Natural killer cell treated with Interleukin-12 subunit alpha and Interleukin-12 subunit beta and Interleukin-15 and Interleukin-18, amount 100 ng/mL, for 72 hours (primary cell): ENCODE measurements around the gene MAP3K12. TPM values are rescaled to one million over a fixed set of nuclear protein-coding genes. Genes with fewer than 3 reads are reported as not detected.
A peak's percentile ranks its signal among the peaks of the same experiment; 100 is the strongest.

ENCODE experiments used
- ATAC-seq, 2 donors: fragments of 150-1000 bp; cut with Tn5 transposase in 1 of 2; sonication (Bioruptor Pico), chemical (Tn5 transposase) in 1 of 2; 2 replicates each; pipeline ENCODE4 v1.10.0; 2021
- DNase-seq: peaks from one replicate; pipeline ENCODE4 v3.0.0; 2022; ENCODE audit warnings: low spot score
- H3K27ac Mint-ChIP-seq, 2 donors: 1 replicate in 1 of 2; 2 replicates in 1 of 2; pipeline ENCODE4 v1.8.0; 2022; ENCODE audit warnings: mixed read lengths in 2 of 2, mild to moderate bottlenecking in 1 of 2, moderate library complexity in 1 of 2
- H3K27me3 Mint-ChIP-seq, 2 donors: 1 replicate in 1 of 2; 2 replicates in 1 of 2; pipeline ENCODE4 v1.8.0; 2022; ENCODE audit warnings: mixed read lengths in 2 of 2
- H3K36me3 Mint-ChIP-seq: one replicate; pipeline ENCODE4 v1.8.0; 2022; ENCODE audit warnings: mixed read lengths
- H3K4me1 Mint-ChIP-seq, 2 donors: 1 replicate in 1 of 2; 2 replicates in 1 of 2; pipeline ENCODE4 v1.8.0; 2022; ENCODE audit warnings: low read depth in 2 of 2, mixed read lengths in 2 of 2, mild to moderate bottlenecking in 1 of 2
- H3K4me3 Mint-ChIP-seq: one replicate; pipeline ENCODE4 v1.8.0; 2022; ENCODE audit warnings: mixed read lengths
- H3K9me3 Mint-ChIP-seq: 2 replicates; pipeline ENCODE4 v1.8.0; 2022; ENCODE audit warnings: mixed read lengths
- total RNA-seq, 2 donors: library from RNA; stranded (reverse); gene quantifications; one replicate each; pipeline ENCODE4 v1.2.3, GENCODE V29; 2022

MAP3K12 gene
- total RNA-seq, 2 donors from 2014 or later, result 13.1 to 13.3 TPM

DNA sequence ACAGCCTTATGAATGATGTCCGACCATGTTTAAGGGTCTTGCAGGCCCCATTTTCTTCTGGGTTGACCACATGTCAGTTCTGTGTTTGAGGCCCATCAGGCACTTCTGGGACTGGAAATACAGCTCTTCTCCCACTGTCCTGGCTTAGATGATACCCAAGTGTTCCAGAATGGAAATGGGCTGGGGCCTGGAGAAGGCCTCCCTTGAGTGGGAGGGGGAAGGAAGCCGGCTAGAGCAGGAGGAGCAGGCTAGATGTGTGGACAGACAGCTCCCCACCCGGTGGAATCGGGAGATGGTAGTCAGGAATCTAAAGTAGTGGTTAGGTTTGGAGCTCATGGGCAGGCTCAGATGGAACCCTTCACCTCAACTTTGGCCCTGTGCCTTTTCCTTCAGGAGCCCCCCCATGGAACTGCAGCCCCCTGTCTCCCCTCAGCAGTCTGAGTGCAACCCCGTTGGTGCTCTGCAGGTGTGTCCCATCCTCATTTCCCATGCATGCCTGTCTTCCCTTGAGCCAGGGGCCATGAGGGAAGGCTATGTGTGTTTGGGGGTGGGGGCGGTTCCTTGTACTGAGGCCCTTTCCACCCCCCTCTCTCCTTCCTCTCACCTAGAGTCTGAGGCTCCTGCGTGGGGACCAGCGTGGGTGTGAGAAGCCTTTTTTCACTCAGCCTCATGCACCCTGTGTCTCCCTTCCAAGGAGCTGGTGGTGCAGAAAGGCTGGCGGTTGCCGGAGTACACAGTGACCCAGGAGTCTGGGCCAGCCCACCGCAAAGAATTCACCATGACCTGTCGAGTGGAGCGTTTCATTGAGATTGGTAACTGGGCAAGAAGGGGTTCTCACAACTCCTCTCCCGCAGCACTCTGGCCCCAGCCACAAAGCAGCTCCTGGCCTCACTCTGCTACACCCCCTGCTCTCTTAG lies 5.0 kb upstream of the MAP3K12 start:
- H3K27ac Mint-ChIP-seq, result peak overlapping the region in 1 of 2 donors; percentile 27

GRCh38 chr12:53502983-53503728 lies 3.9 kb upstream of the MAP3K12 start:
- no peak for DNase-seq
- no peak for ATAC-seq
- Mint-ChIP-seq H3K27ac (peak overlapping the region in 1 of 2 donors; percentile 27), H3K4me3 (no peak overlapping the region), H3K27me3 (no peaks in the 10 kb centered on the region), H3K4me1 (peaks cover 23 to 26% of the 10 kb centered on the region in 2 donors), H3K36me3 (no peaks in the 10 kb centered on the region), H3K9me3 (no peaks in the 10 kb centered on the region)

More for the DNA sequence above, 5.0 kb upstream of the MAP3K12 start:
- no peak for DNase-seq
- Mint-ChIP-seq H3K27me3 (no peaks in the 10 kb centered on the region), H3K36me3 (no peaks in the 10 kb centered on the region), H3K9me3 (no peaks in the 10 kb centered on the region), H3K4me1 (peaks cover 19 to 20% of the 10 kb centered on the region in 2 donors), H3K4me3 (no peak overlapping the region)
- no peak for ATAC-seq

- DNase-seq, result no peak
- no peak for ATAC-seq
- H3K4me3 Mint-ChIP-seq, result peak overlapping the region; percentile 98
Measured at GRCh38 chr12:53502331-53502730, 3.1 kb upstream of the MAP3K12 start.

DNA sequence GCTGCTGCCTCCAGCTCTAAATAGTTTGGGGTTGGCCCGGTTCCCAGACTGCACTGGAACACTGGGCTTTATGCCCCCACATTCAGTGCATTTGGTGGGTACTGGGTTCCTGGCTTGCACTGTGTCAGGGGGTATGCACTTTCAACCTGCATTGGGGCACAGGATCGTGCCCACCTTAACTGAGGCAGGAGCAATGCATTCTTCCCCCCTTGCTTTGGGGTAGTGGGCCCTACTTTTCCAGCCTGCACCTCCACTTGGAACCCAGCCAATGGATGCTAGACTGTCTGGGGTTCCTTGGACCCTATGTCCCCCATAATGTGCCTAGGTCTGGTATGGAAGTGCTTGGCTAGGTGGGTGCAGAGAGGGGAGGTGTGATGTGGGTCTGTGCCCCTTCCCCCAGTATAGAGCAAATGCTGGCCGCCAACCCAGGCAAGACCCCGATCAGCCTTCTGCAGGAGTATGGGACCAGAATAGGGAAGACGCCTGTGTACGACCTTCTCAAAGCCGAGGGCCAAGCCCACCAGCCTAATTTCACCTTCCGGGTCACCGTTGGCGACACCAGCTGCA lies 2.4 kb upstream of the MAP3K12 start:
- DNase-seq (no peak), ATAC-seq (no peak)
- H3K4me1 Mint-ChIP-seq, result peaks cover 26 to 33% of the 10 kb centered on the region in 2 donors
- peak overlapping the region; percentile 93 to 96 for H3K27ac Mint-ChIP-seq
- no peaks in the 10 kb centered on the region for H3K27me3 Mint-ChIP-seq
- no peaks in the 10 kb centered on the region for H3K36me3 Mint-ChIP-seq
- H3K4me3 Mint-ChIP-seq, result peak overlapping the region; percentile 98
- H3K9me3 Mint-ChIP-seq, result no peaks in the 10 kb centered on the region

More at GRCh38 chr12:53502331-53502730, 3.1 kb upstream of the MAP3K12 start:
- peaks cover 26 to 31% of the 10 kb centered on the region in 2 donors for H3K4me1 Mint-ChIP-seq
- no peaks in the 10 kb centered on the region for H3K27me3 Mint-ChIP-seq
- peak overlapping the region; percentile 93 to 96 for H3K27ac Mint-ChIP-seq
- H3K36me3 Mint-ChIP-seq, result no peaks in the 10 kb centered on the region
- no peaks in the 10 kb centered on the region for H3K9me3 Mint-ChIP-seq

- Mint-ChIP-seq H3K27ac (peak within 1 kb of the TSS; percentile 93 to 96), H3K36me3 (no peaks in the 10 kb centered on the region), H3K4me1 (peaks cover 26 to 33% of the 10 kb centered on the region in 2 donors), H3K27me3 (no peaks in the 10 kb centered on the region), H3K9me3 (no peaks in the 10 kb centered on the region), H3K4me3 (peak within 1 kb of the TSS; percentile 98)
- ATAC-seq (peak; percentile 88 to 91), DNase-seq (peak; percentile 97)
Measured at GRCh38 chr12:53500776-53501614, 1.7 kb upstream of the MAP3K12 start, which contains the start of gene TARBP2. Gene TARBP2, plus strand, starts transcription at chr12:53501283. Its CDS starts 126 bp downstream, at chr12:53501409.

DNA sequence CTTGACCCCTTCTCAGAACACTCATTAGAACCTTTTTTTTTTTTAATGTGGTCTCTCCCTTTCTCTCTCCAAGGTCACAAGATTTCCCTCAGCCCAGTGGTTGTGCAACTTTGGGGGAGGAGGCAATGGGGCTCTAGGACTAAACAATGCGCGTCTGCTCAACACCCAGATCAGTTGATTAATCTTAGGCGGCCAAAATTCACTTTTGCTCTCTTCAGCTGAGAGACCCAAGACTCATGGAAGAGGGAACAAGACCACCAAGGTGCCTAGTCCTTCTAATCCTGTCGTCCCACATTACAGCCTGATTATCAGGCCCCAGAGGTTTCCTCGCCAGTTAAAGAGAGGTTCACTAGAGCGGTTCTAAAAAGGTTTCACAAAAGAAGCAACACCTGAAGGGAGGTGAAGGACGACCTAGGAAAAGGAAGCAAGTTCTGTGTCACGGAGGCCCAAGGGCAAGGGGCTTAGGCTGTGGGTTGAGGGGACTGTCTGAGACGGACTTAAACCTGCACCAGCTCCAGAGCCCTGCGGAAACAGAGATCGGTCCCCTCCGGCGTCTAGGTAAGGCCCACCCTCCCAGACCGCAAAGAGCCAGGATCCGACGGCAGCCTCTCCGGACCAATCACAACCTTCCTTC lies 1.0 kb upstream of the MAP3K12 start:
- Mint-ChIP-seq H3K4me1 (peaks cover 29 to 33% of the 10 kb centered on the region in 2 donors), H3K27me3 (no peaks in the 10 kb centered on the region), H3K27ac (peak overlapping the region; percentile 93 to 96), H3K36me3 (no peaks in the 10 kb centered on the region), H3K4me3 (peak overlapping the region; percentile 98), H3K9me3 (no peaks in the 10 kb centered on the region)
- no peak for ATAC-seq
- no peak for DNase-seq

GRCh38 chr12:53498235-53498630 lies 1.0 kb downstream of the MAP3K12 start:
- DNase-seq, result no peak
- peak overlapping the region; percentile 93 to 96 for H3K27ac Mint-ChIP-seq
- no peaks in the 10 kb centered on the region for H3K36me3 Mint-ChIP-seq
- no peaks in the 10 kb centered on the region for H3K9me3 Mint-ChIP-seq
- peaks cover 36 to 43% of the 10 kb centered on the region in 2 donors for H3K4me1 Mint-ChIP-seq
- H3K4me3 Mint-ChIP-seq, result peak overlapping the region; percentile 98
- H3K27me3 Mint-ChIP-seq, result no peaks in the 10 kb centered on the region
- ATAC-seq, result no peak

DNA sequence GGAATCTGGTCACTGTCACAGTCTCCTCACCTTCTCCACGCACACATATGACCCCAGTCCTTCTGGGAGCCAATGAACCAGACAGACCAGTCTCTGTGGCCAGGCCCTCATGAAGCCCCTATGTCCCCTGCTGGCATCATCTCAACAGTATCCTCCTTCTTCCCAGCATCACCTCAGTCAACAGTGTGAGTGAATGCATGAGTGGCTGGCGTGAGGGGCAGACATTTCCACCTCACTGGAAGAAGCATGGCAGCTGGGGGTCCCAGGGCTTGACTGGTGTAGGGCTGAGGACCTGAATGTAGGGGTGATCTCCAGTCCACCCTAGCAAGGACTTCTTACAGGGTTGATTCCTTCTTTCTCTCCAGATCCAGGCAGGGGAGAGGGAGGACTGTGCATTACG lies 1.8 kb downstream of the MAP3K12 start:
- H3K27ac Mint-ChIP-seq, result peak overlapping the region in 1 of 2 donors; percentile 63
- H3K4me1 Mint-ChIP-seq, result peaks cover 40 to 46% of the 10 kb centered on the region in 2 donors
- DNase-seq, result no peak
- ATAC-seq, result no peak
- H3K36me3 Mint-ChIP-seq, result no peaks in the 10 kb centered on the region
- no peaks in the 10 kb centered on the region for H3K27me3 Mint-ChIP-seq
- no peaks in the 10 kb centered on the region for H3K9me3 Mint-ChIP-seq
- H3K4me3 Mint-ChIP-seq, result peak overlapping the region; percentile 98

- H3K4me3 Mint-ChIP-seq, result no peak overlapping the region
- H3K27me3 Mint-ChIP-seq, result no peaks in the 10 kb centered on the region
- H3K36me3 Mint-ChIP-seq, result no peaks in the 10 kb centered on the region
- no peak for DNase-seq
- peaks cover 39 to 46% of the 10 kb centered on the region in 2 donors for H3K4me1 Mint-ChIP-seq
- H3K9me3 Mint-ChIP-seq, result no peaks in the 10 kb centered on the region
- H3K27ac Mint-ChIP-seq, result no peak overlapping the region
- no peak for ATAC-seq
Measured at GRCh38 chr12:53496752-53497032, 2.6 kb downstream of the MAP3K12 start.

DNA sequence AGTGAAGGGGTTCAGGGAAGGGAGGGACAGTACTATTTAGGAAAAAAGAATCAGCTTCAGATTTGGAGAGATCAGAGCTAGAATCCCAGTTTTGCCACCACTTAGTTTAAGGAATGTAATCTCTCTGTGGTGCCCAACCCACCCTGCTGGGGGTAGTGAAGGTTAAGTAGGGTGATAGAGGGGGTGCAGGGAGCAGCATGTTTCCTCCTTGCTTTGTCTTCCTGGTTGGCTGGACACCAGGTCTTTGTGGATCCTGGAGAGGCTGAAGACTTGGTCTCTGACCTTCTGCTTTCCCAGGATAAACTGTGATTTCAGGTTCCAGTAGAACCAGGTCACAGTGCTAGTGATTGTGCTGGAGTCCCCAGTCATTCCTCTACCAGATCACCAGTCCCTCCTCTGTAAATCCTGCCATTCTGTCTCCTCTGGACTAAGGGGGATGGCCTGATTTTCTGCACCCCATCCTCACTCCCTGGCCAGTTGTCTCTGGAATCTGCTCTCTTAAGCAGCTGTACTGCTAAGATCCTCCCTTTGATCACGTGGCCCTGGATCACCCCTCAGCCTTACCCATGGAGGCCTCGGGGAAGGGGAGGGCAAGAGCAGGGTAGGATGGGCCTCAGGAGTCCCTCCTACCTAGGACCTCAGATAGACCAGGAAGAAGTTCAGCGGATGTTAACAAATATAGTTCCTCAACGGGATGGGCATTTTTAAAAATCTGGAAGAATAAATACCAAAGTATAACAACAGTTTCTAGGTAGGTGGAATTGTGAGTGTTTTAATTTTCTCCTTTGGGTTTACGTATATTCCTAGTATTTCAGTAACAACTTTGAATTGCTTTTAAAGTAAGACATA lies 3.1 kb downstream of the MAP3K12 start:
- DNase-seq, result no peak
- ATAC-seq, result no peak
- Mint-ChIP-seq H3K36me3 (no peaks in the 10 kb centered on the region), H3K27me3 (no peaks in the 10 kb centered on the region), H3K27ac (no peak overlapping the region), H3K4me3 (no peak overlapping the region), H3K4me1 (peaks cover 38 to 46% of the 10 kb centered on the region in 2 donors), H3K9me3 (no peaks in the 10 kb centered on the region)

DNA sequence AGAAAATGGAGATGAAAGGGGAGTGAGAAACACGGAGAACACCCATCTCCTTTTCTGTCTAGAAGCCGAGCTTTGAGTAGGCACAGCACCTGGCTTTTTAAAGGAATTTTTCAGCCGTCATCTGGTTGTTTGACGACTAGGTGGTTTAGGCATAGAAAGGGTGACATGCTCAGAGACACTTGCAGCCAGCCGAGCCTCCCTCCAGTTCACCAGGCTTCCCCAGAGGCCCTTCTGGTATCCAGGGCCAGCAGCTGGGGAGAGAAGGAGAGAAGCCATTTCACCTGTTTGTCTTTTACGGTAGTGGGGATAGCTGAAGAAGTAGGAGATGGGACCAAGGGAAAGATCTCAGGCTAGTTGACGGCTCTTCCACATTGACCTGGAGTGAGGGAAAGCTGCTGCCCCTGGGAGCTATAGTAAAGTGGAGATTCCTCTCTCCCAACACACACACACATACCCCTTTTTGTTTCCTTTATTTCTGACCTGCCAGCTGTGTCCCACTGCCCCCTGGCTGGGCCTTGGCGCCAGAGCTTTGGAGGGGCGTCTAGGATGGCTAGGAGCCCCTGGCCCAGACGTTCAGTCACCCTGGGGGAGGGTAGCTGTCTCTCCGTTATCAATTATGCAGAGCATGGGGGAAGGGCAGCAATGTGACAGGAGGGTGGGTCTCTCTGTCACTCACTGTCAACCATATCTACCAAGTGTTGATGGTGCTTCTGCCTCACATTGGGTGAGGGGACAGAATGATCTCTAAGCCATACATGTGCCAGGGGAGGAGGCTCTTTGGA lies 5.5 kb downstream of the MAP3K12 start:
- peak overlapping the region; percentile 87 for H3K4me3 Mint-ChIP-seq
- DNase-seq (no peak), ATAC-seq (no peak)
- no peaks in the 10 kb centered on the region for H3K27me3 Mint-ChIP-seq
- no peaks in the 10 kb centered on the region for H3K9me3 Mint-ChIP-seq
- H3K4me1 Mint-ChIP-seq, result peaks cover 28 to 35% of the 10 kb centered on the region in 2 donors
- no peaks in the 10 kb centered on the region for H3K36me3 Mint-ChIP-seq
- H3K27ac Mint-ChIP-seq, result peak overlapping the region; percentile 43 to 73
